C1 segment of cervical spinal cord (tissue), 14 donors: ENCODE results near the gene PIPOX.
"Not testable (repeated sequence)": the region's sequence is repeated elsewhere in the genome, so short reads cannot be mapped to it uniquely, and the experiment has no call there.

Experiments used
- DNase-seq, 14 donors: peaks; one replicate each; lab custom pipeline; 2025; lab: John Stamatoyannopoulos, UW

PIPOX gene

GRCh38 chr17:29076087-29076486, 33.1 kb downstream of the PIPOX start:
- no peak for DNase-seq

- peak in 9 of 14 donors; percentile 20 to 63 (median 41) for DNase-seq
Observed at GRCh38 chr17:29076722-29077121, 33.8 kb downstream of the PIPOX start.

GRCh38 chr17:29077320-29077719, 34.4 kb downstream of the PIPOX start:
- no peak for DNase-seq

GRCh38 chr17:29078183-29079045, 35.5 kb downstream of the PIPOX start:
- peak in 1 of 14 donors; percentile 40 for DNase-seq

- DNase-seq: no peak
Observed at GRCh38 chr17:29079433-29079832, 36.5 kb downstream of the PIPOX start.

GRCh38 chr17:29079887-29080286, 36.9 kb downstream of the PIPOX start:
- no peak for DNase-seq

- DNase-seq: no peak
Observed at GRCh38 chr17:29080323-29080722, 37.4 kb downstream of the PIPOX start.

GRCh38 chr17:29080965-29081364, 38.0 kb downstream of the PIPOX start:
- no peak for DNase-seq

- peak in 3 of 14 donors; percentile 10 to 20 (median 17) for DNase-seq
Observed at GRCh38 chr17:29084541-29085146, 41.7 kb downstream of the PIPOX start.

- DNase-seq: no peak
Observed at GRCh38 chr17:29085223-29085622, 42.3 kb downstream of the PIPOX start.

- no peak for DNase-seq
Observed at GRCh38 chr17:29086628-29087332, 43.8 kb downstream of the PIPOX start.

GRCh38 chr17:29088782-29089181, 45.8 kb downstream of the PIPOX start:
- DNase-seq: not testable (repeated sequence)

- peak in 13 of 14 donors; percentile 12 to 95 (median 59) for DNase-seq
Observed at GRCh38 chr17:29089601-29090044, 46.7 kb downstream of the PIPOX start.

- no peak for DNase-seq
Observed at GRCh38 chr17:29090108-29090507, 47.2 kb downstream of the PIPOX start.

- DNase-seq: peak in 6 of 14 donors; percentile 9 to 71 (median 28)
Observed at GRCh38 chr17:29090750-29091605, 48.0 kb downstream of the PIPOX start.

- DNase-seq: peak in 1 of 14 donors; percentile 65
Observed at GRCh38 chr17:29091606-29092289, 48.8 kb downstream of the PIPOX start.

- DNase-seq: no peak
Observed at GRCh38 chr17:29093090-29093871, 50.3 kb downstream of the PIPOX start.

GRCh38 chr17:29094101-29094708, 51.3 kb downstream of the PIPOX start:
- peak in 1 of 14 donors; percentile 76 for DNase-seq

- DNase-seq: no peak
Observed at GRCh38 chr17:29095439-29095838, 52.5 kb downstream of the PIPOX start.
